ENCODE data around the gene C2orf42. TPM values are rescaled to one million over a fixed set of nuclear protein-coding genes. Genes with fewer than 3 reads are reported as not detected.

The C2orf42 gene
- total RNA-seq, 1 experiment from 2014 or later: 6.8 TPM

- Mint-ChIP-seq H3K36me3 (no peaks in the 10 kb centered on the region), H3K9me3 (peaks cover 4% of the 10 kb centered on the region), H3K27me3 (ENCODE audit: low read depth) (no peaks in the 10 kb centered on the region), H3K4me3 (no peak overlapping the region), H3K27ac (no peak overlapping the region), H3K4me1 (no peaks in the 10 kb centered on the region)
- ChIA-PET POLR2A (interaction anchor here (0.6 to 1.2 kb wide), 2 partner anchors 11 to 573 kb away, joined by 3 to 4 read pairs; partner anchors contain the start of gene C2orf42), CTCF (interaction anchor here (0.7 kb wide), 2 partner anchors 11 to 288 kb away, joined by 3 read pairs; partner anchors contain the start of gene C2orf42)
- TF ChIP-seq CREM (CRISPR knock-in tag; IDR thresholded peaks at IDR 0.05) (no peak), ATF1 (CRISPR knock-in tag; IDR thresholded peaks at IDR 0.05) (no peak), KAT7 (CRISPR knock-in tag; IDR thresholded peaks at IDR 0.05; ENCODE audit: borderline replicate concordance) (no peak), ELF4 (CRISPR knock-in tag; IDR thresholded peaks at IDR 0.05; ENCODE audit: low read depth) (no peak), NFE2L1 (CRISPR knock-in tag; IDR thresholded peaks at IDR 0.05) (no peak), MAX (CRISPR knock-in tag; IDR thresholded peaks at IDR 0.05) (no peak), ZNF138 (CRISPR knock-in tag; conservative IDR thresholded peaks at IDR 0.05) (no peak), FOXP1 (CRISPR knock-in tag; IDR thresholded peaks at IDR 0.05; ENCODE audit: borderline replicate concordance) (no peak), FOXK1 (CRISPR knock-in tag; IDR thresholded peaks at IDR 0.05) (no peak), ERG (CRISPR knock-in tag; IDR thresholded peaks at IDR 0.05) (no peak), GRHL2 (CRISPR knock-in tag; IDR thresholded peaks at IDR 0.05; ENCODE audit: insufficient replicate concordance, severe bottlenecking) (no peak), USF1 (CRISPR knock-in tag; IDR thresholded peaks at IDR 0.05) (no peak), SMAD4 (CRISPR knock-in tag; IDR thresholded peaks at IDR 0.05) (no peak), ZSCAN18 (CRISPR knock-in tag; IDR thresholded peaks at IDR 0.05) (no peak)
- TF ChIP-seq, protein P1, sequence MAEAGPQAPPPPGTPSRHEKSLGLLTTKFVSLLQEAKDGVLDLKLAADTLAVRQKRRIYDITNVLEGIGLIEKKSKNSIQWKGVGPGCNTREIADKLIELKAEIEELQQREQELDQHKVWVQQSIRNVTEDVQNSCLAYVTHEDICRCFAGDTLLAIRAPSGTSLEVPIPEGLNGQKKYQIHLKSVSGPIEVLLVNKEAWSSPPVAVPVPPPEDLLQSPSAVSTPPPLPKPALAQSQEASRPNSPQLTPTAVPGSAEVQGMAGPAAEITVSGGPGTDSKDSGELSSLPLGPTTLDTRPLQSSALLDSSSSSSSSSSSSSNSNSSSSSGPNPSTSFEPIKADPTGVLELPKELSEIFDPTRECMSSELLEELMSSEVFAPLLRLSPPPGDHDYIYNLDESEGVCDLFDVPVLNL (CRISPR knock-in tag; IDR thresholded peaks at IDR 0.05; ENCODE audit: borderline replicate concordance, low read depth): no peak
- TF ChIP-seq, protein P2, sequence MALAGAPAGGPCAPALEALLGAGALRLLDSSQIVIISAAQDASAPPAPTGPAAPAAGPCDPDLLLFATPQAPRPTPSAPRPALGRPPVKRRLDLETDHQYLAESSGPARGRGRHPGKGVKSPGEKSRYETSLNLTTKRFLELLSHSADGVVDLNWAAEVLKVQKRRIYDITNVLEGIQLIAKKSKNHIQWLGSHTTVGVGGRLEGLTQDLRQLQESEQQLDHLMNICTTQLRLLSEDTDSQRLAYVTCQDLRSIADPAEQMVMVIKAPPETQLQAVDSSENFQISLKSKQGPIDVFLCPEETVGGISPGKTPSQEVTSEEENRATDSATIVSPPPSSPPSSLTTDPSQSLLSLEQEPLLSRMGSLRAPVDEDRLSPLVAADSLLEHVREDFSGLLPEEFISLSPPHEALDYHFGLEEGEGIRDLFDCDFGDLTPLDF (CRISPR knock-in tag; IDR thresholded peaks at IDR 0.05): no peak
- TF ChIP-seq, protein P3, sequence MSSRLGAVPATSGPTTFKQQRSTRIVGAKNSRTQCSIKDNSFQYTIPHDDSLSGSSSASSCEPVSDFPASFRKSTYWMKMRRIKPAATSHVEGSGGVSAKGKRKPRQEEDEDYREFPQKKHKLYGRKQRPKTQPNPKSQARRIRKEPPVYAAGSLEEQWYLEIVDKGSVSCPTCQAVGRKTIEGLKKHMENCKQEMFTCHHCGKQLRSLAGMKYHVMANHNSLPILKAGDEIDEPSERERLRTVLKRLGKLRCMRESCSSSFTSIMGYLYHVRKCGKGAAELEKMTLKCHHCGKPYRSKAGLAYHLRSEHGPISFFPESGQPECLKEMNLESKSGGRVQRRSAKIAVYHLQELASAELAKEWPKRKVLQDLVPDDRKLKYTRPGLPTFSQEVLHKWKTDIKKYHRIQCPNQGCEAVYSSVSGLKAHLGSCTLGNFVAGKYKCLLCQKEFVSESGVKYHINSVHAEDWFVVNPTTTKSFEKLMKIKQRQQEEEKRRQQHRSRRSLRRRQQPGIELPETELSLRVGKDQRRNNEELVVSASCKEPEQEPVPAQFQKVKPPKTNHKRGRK (CRISPR knock-in tag; IDR thresholded peaks at IDR 0.05; ENCODE audit: borderline replicate concordance): no peak
- TF ChIP-seq, protein P4, sequence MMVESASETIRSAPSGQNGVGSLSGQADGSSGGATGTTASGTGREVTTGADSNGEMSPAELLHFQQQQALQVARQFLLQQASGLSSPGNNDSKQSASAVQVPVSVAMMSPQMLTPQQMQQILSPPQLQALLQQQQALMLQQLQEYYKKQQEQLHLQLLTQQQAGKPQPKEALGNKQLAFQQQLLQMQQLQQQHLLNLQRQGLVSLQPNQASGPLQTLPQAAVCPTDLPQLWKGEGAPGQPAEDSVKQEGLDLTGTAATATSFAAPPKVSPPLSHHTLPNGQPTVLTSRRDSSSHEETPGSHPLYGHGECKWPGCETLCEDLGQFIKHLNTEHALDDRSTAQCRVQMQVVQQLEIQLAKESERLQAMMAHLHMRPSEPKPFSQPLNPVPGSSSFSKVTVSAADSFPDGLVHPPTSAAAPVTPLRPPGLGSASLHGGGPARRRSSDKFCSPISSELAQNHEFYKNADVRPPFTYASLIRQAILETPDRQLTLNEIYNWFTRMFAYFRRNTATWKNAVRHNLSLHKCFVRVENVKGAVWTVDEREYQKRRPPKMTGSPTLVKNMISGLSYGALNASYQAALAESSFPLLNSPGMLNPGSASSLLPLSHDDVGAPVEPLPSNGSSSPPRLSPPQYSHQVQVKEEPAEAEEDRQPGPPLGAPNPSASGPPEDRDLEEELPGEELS (CRISPR knock-in tag; IDR thresholded peaks at IDR 0.05): no peak
- TF ChIP-seq, protein P5, sequence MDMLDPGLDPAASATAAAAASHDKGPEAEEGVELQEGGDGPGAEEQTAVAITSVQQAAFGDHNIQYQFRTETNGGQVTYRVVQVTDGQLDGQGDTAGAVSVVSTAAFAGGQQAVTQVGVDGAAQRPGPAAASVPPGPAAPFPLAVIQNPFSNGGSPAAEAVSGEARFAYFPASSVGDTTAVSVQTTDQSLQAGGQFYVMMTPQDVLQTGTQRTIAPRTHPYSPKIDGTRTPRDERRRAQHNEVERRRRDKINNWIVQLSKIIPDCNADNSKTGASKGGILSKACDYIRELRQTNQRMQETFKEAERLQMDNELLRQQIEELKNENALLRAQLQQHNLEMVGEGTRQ (CRISPR knock-in tag; IDR thresholded peaks at IDR 0.05): no peak
- TF ChIP-seq, protein P6, sequence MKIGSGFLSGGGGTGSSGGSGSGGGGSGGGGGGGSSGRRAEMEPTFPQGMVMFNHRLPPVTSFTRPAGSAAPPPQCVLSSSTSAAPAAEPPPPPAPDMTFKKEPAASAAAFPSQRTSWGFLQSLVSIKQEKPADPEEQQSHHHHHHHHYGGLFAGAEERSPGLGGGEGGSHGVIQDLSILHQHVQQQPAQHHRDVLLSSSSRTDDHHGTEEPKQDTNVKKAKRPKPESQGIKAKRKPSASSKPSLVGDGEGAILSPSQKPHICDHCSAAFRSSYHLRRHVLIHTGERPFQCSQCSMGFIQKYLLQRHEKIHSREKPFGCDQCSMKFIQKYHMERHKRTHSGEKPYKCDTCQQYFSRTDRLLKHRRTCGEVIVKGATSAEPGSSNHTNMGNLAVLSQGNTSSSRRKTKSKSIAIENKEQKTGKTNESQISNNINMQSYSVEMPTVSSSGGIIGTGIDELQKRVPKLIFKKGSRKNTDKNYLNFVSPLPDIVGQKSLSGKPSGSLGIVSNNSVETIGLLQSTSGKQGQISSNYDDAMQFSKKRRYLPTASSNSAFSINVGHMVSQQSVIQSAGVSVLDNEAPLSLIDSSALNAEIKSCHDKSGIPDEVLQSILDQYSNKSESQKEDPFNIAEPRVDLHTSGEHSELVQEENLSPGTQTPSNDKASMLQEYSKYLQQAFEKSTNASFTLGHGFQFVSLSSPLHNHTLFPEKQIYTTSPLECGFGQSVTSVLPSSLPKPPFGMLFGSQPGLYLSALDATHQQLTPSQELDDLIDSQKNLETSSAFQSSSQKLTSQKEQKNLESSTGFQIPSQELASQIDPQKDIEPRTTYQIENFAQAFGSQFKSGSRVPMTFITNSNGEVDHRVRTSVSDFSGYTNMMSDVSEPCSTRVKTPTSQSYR (CRISPR knock-in tag; IDR thresholded peaks at IDR 0.05): no peak
- DNase-seq (ENCODE audit: low spot score): no peak
- ATAC-seq: no peak
Measured at GRCh38 chr2:70202236-70202806, 11.5 kb upstream of the C2orf42 start.
